D341Med (cell line): ENCODE data around the gene SVIP.

ENCODE experiments used
- DNase-seq: peaks from one replicate; pipeline ENCODE4 v3.0.0; 2012; ENCODE audit warnings: low spot score

Gene SVIP

DNA sequence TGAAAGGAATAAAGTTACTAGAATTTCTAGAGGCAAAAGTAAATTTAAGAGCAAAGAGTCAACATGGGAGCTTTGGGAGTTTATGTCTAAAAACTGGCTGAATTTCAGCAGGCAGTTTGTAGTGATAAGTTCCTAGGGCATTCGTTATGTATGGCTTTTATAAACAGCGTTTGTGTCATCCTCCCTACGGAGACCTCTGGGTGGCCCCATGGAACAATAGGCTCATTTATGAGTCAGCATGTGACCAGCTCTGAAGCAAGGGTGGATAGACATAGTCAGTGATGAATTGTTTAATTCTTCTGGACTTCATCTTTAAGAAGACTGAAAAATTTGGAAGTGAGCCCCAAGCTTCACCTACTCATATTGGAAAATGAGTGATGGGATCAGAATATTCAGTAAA lies 37.1 kb downstream of the SVIP start:
- DNase-seq, result no peak

DNA sequence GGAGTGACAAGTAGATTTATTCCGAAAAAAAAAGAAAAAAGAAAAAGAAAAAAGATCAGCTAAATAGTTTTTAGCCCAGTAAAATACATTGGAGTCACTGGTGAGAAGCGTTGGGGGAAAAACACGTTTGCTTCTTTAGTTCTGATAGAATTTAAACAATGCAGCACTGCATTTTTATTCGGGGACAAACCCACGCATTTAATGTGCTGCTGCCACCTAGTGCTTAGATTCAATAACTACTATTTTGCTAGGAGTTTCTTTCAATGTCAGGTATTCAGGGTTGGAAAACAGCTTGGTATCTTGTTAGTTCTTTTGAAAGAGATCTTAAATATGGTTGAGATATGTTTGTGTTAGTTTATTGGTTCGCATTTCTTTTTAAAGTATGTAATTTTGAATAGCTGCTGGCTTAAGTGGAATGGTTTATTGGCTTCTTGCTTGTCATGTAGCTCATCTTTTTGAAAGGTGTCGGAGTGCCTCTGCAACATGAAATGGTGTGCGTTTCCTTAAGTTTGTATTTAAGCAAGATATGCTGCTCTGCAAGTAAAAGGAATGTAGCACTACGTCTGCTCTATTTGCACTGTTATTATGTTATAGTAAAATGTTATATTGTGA lies 41.9 kb downstream of the SVIP start:
- peak; percentile 43 for DNase-seq

GRCh38 chr11:22787055-22787454 lies 42.5 kb downstream of the SVIP start:
- DNase-seq, result no peak

DNA sequence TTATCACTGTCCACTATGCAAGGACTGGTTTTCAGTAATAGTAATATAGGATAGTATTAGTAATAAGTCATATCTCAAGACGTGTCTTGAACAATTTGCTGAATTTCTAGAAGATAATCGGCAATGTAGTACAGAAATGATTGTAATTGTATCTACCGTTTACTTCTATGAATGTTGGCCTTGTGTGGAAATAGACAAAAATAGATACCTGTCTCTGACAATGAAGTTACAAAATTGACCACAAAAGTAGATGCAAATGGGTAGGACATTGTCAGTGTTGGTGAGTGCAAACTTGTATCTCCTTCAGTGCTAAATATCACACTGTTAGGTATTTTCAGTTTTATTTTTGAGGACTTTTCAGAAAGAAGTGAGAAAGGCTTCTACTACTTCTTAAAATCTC lies 43.1 kb downstream of the SVIP start:
- DNase-seq, result no peak

- no peak for DNase-seq
Measured at GRCh38 chr11:22785251-22785650, 44.4 kb downstream of the SVIP start.

GRCh38 chr11:22780952-22781593 lies 48.5 kb downstream of the SVIP start:
- no peak for DNase-seq

- no peak for DNase-seq
Measured at GRCh38 chr11:22779850-22780249, 49.8 kb downstream of the SVIP start.

GRCh38 chr11:22778642-22779041 lies 51.0 kb downstream of the SVIP start:
- DNase-seq, result no peak

- DNase-seq, result no peak
Measured at GRCh38 chr11:22775248-22775647, 54.4 kb downstream of the SVIP start.

- no peak for DNase-seq
Measured at GRCh38 chr11:22774716-22775115, 54.9 kb downstream of the SVIP start.

GRCh38 chr11:22769081-22769480 lies 60.5 kb downstream of the SVIP start:
- DNase-seq, result no peak
